Uterus (tissue), 4 donors: ENCODE results near the gene GJB4. TPM values are rescaled to one million over a fixed set of nuclear protein-coding genes. Genes with fewer than 3 reads are reported as not detected.

Experiments
- total RNA-seq, 4 donors: library from RNA; depleted of rRNA in 3 of 4; stranded (reverse); fragments of >200 nt in 3 of 4; gene quantifications; one replicate each; pipeline versions ENCODE4 v1.1.0 to v1.2.4, GENCODE V29; 2014 to 2023
- donor health status: DM: yes; HTN: yes; CAD: no.

Gene GJB4
- total RNA-seq, 4 donors from 2014 or later: not detected

Other genes starting within 250 kb of the GJB4 start
- gene GJB5, start 4.7 kb upstream of the GJB4 start, total RNA-seq: under 1 TPM in 1 of 4 donors, not detected in 3; 0.41 TPM
- 1 to 10 TPM in 2 of 4 donors, not detected in 2; 1.0 to 4.7 TPM for gene GJB3, start 21.5 kb downstream of the GJB4 start, total RNA-seq
- gene GJA4, start 33.3 kb downstream of the GJB4 start, total RNA-seq: 10 to 100 TPM in 3 of 4 donors, 1 to 10 TPM in 1; 2.9 to 32.8 (median 23.9) TPM
- gene SMIM12, start 100.0 kb downstream of the GJB4 start, total RNA-seq: 10 to 100 TPM; 11.8 to 31.2 (median 19.4) TPM
- under 1 TPM in 1 of 4 donors, not detected in 3; 0.14 TPM for gene DLGAP3, start 169.9 kb downstream of the GJB4 start, total RNA-seq
- gene TMEM35B, start 225.6 kb downstream of the GJB4 start, total RNA-seq: 100 to 1,000 TPM in 1 of 4 donors, 10 to 100 TPM in 3; 35.6 to 106 (median 71.2) TPM